ENCODE measurements around the gene CHD6. TPM values are rescaled to one million over a fixed set of nuclear protein-coding genes. Genes with fewer than 3 reads are reported as not detected.

The CHD6 gene
- total and polyA plus RNA-seq, 2 of the 13 experiments (the other 11 are each of a cell fraction or from before 2014, with no cell fraction given) = 14.4 to 52.0 TPM

DNA sequence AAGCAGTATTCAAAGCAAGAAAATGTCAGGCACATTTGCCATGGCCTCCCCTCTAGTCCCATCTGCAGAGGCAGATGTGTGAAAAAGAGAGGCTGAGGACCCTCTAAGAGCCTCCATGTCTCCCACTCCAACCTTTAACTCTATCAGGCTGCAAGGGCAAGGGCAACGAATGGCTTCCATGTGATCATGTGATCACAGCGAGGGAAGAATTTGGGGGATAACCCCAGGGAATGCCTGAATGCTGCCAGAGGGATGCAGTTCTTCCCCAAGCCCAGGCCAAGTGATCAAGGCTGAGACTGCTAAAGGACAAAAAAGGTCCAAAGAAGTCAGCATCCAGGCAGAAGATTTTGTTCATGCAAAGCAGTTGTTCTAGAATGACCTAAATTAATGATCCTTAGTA is 4.9 kb downstream of the CHD6 start (continued):
- TF ChIP-seq ZNF576 (CRISPR knock-in tag; IDR thresholded peaks at IDR 0.05) (no peak), ZNF44 (CRISPR knock-in tag; IDR thresholded peaks at IDR 0.05) (no peak), MAX (IDR thresholded peaks at IDR 0.05) (no peak), ZNF709 (CRISPR knock-in tag; IDR thresholded peaks at IDR 0.05) (no peak), ZNF326 (CRISPR knock-in tag; IDR thresholded peaks at IDR 0.05; ENCODE audit: borderline replicate concordance) (no peak)

- Histone ChIP-seq H3K4me2 (ENCODE audit: low read depth, low read length) (no peak overlapping the region), H3K4me3 (replicated peaks in 1 of 3; ENCODE audit: insufficient read depth in 1 of 3, low read depth in 2 of 3, low read length in 3 of 3) (no peak overlapping the region), H3K27ac (ENCODE audit: extremely low read length, insufficient read depth, low read length) (no peak overlapping the region), H3K27me3 (ENCODE audit: control insufficient read depth in 1 of 2, insufficient read depth in 2 of 2, low read length in 2 of 2) (no peaks in the 10 kb centered on the region), H2AFZ (ENCODE audit: low read length) (no peak overlapping the region), H3K36me3 (replicated peaks in 1 of 2; ENCODE audit: control insufficient read depth in 1 of 2, insufficient read depth in 2 of 2, low read length in 2 of 2) (peaks cover 0 to 3% of the 10 kb centered on the region in 2 experiments; a peak in 1 of 5 replicates), H4K20me1 (ENCODE audit: insufficient read depth, low read length) (peaks cover 82% of the 10 kb centered on the region), H3K9me3 (ENCODE audit: low read length) (no peaks in the 10 kb centered on the region), H3K9ac (ENCODE audit: insufficient read depth, low read depth, low read length) (no peak overlapping the region), H3K79me2 (ENCODE audit: insufficient read depth, low read length) (peaks cover 94% of the 10 kb centered on the region), H3K4me1 (ENCODE audit: insufficient read depth, low read length) (peaks cover 37% of the 10 kb centered on the region)
- CTCF ChIA-PET (ENCODE audit: low intra/inter-chr PET ratio, low total read pairs) = no interaction called here
- POLR2A ChIA-PET = interaction anchor here (0.7 kb wide), 1 partner anchor 84 kb away, joined by 3 read pairs; no protein-coding TSS in a partner anchor
- 97% methylated on average over 3 of the region's 3 CpGs for WGBS (ENCODE audit: low lambda C conversion rate)
- no TSS peak for BruUV-seq (replicated peaks)
- TF ChIP-seq KDM4B (CRISPR knock-in tag; IDR thresholded peaks at IDR 0.05) (no peak), HBP1 (CRISPR knock-in tag; IDR thresholded peaks at IDR 0.05; ENCODE audit: low read depth) (no peak), ZNF180 (CRISPR knock-in tag; IDR thresholded peaks at IDR 0.05; ENCODE audit: borderline replicate concordance, low read depth) (no peak), CEBPB (IDR thresholded peaks at IDR 0.05; ENCODE audit: borderline replicate concordance, low read depth, low read length) (no peak), ZNF138 (CRISPR knock-in tag; IDR thresholded peaks at IDR 0.05; ENCODE audit: low read depth) (no peak), CBX5 (CRISPR knock-in tag; IDR thresholded peaks at IDR 0.05; ENCODE audit: borderline replicate concordance) (no peak)
- TF ChIP-seq, protein P1, sequence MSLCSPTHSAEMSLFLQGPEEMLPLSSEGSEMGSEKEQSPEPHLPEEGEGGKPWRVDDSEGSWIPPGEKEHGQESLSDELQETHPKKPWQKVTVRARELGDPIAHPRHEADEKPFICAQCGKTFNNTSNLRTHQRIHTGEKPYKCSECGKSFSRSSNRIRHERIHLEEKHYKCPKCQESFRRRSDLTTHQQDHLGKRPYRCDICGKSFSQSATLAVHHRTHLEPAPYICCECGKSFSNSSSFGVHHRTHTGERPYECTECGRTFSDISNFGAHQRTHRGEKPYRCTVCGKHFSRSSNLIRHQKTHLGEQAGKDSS (CRISPR knock-in tag; IDR thresholded peaks at IDR 0.05; ENCODE audit: borderline replicate concordance, low read depth) = no peak
- TF ChIP-seq, protein P2, sequence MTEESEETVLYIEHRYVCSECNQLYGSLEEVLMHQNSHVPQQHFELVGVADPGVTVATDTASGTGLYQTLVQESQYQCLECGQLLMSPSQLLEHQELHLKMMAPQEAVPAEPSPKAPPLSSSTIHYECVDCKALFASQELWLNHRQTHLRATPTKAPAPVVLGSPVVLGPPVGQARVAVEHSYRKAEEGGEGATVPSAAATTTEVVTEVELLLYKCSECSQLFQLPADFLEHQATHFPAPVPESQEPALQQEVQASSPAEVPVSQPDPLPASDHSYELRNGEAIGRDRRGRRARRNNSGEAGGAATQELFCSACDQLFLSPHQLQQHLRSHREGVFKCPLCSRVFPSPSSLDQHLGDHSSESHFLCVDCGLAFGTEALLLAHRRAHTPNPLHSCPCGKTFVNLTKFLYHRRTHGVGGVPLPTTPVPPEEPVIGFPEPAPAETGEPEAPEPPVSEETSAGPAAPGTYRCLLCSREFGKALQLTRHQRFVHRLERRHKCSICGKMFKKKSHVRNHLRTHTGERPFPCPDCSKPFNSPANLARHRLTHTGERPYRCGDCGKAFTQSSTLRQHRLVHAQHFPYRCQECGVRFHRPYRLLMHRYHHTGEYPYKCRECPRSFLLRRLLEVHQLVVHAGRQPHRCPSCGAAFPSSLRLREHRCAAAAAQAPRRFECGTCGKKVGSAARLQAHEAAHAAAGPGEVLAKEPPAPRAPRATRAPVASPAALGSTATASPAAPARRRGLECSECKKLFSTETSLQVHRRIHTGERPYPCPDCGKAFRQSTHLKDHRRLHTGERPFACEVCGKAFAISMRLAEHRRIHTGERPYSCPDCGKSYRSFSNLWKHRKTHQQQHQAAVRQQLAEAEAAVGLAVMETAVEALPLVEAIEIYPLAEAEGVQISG (CRISPR knock-in tag; IDR thresholded peaks at IDR 0.05) = no peak
- TF ChIP-seq, protein P3, sequence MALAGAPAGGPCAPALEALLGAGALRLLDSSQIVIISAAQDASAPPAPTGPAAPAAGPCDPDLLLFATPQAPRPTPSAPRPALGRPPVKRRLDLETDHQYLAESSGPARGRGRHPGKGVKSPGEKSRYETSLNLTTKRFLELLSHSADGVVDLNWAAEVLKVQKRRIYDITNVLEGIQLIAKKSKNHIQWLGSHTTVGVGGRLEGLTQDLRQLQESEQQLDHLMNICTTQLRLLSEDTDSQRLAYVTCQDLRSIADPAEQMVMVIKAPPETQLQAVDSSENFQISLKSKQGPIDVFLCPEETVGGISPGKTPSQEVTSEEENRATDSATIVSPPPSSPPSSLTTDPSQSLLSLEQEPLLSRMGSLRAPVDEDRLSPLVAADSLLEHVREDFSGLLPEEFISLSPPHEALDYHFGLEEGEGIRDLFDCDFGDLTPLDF (CRISPR knock-in tag; IDR thresholded peaks at IDR 0.05) = no peak
- FAIRE-seq (no peak), DNase-seq (ENCODE audit: low spot score) (no peak), ATAC-seq (no peak)
- in situ Hi-C loops (cut with HindIII; ENCODE audit: extremely low pct_ligation_motif_present, low pct_unique_long_range_greater_than_20kb) (no loop called here), intact Hi-C loops (cut with micrococcal nuclease; ENCODE audit: unreplicated experiment) (no loop called here)
Measured at GRCh38 chr20:41609474-41609873, 8.7 kb downstream of the CHD6 start.

Measured in HepG2 (cell line).